ENCODE results near the gene LHPP. TPM values are rescaled to one million over a fixed set of nuclear protein-coding genes. Genes with fewer than 3 reads are reported as not detected.

LHPP gene
- total RNA-seq, 1 donor from 2014 or later: 24.5 TPM

- TF ChIP-seq CTCF (IDR thresholded peaks at IDR 0.05) (no peak), EZH2 (IDR thresholded peaks at IDR 0.05) (no peak), EZH2phosphoT487 (IDR thresholded peaks at IDR 0.05) (no peak)
- H3K27ac Mint-ChIP-seq: no peak overlapping the region
- H3K9me3 Mint-ChIP-seq: peaks cover 5% of the 10 kb centered on the region
- H3K27me3 ChIP-seq: no peaks in the 10 kb centered on the region
- H4K20me1 ChIP-seq (ENCODE audit: low read depth): no peaks in the 10 kb centered on the region
- no peak overlapping the region for H3K27ac ChIP-seq
- peaks cover 15% of the 10 kb centered on the region for H3K36me3 Mint-ChIP-seq
- no peak overlapping the region for H2AFZ ChIP-seq (replicated peaks)
- no peaks in the 10 kb centered on the region for H3K36me3 ChIP-seq
- H3K4me1 ChIP-seq: peaks cover 8% of the 10 kb centered on the region
- H3K27me3 Mint-ChIP-seq (ENCODE audit: insufficient read depth, low read depth): peaks cover 3% of the 10 kb centered on the region
- H3F3A ChIP-seq (ENCODE audit: low read depth): peaks cover 5% of the 10 kb centered on the region
- no peak overlapping the region for H3K4me3 Mint-ChIP-seq
- H3K9ac ChIP-seq: no peak overlapping the region
- no peaks in the 10 kb centered on the region for H3K79me2 ChIP-seq (ENCODE audit: low read depth)
- no peaks in the 10 kb centered on the region for H3K9me3 ChIP-seq (ENCODE audit: low read depth)
- no peak overlapping the region for H3K4me3 ChIP-seq
- no peak overlapping the region for H3K4me2 ChIP-seq
- no peak for DNase-seq (ENCODE audit: low spot score)
- H3K4me1 Mint-ChIP-seq: peaks cover 25% of the 10 kb centered on the region
These were observed 29.5 kb downstream of the LHPP start for GRCh38 chr10:124491105-124491504.

- Mint-ChIP-seq H3K4me1 (peaks cover 28% of the 10 kb centered on the region), H3K4me3 (no peak overlapping the region), H3K9me3 (peaks cover 3% of the 10 kb centered on the region), H3K36me3 (peaks cover 12% of the 10 kb centered on the region), H3K27ac (no peak overlapping the region), H3K27me3 (ENCODE audit: insufficient read depth, low read depth) (peaks cover 3% of the 10 kb centered on the region)
- H3K9me3 ChIP-seq (ENCODE audit: low read depth): no peaks in the 10 kb centered on the region
- H3K79me2 ChIP-seq (ENCODE audit: low read depth): no peaks in the 10 kb centered on the region
- DNase-seq (ENCODE audit: low spot score): no peak
- TF ChIP-seq CTCF (IDR thresholded peaks at IDR 0.05) (no peak), EZH2 (IDR thresholded peaks at IDR 0.05) (no peak), EZH2phosphoT487 (IDR thresholded peaks at IDR 0.05) (no peak)
- no peak overlapping the region for H3K27ac ChIP-seq
- peaks cover 8% of the 10 kb centered on the region for H3F3A ChIP-seq (ENCODE audit: low read depth)
- H3K4me2 ChIP-seq: no peak overlapping the region
- no peaks in the 10 kb centered on the region for H3K27me3 ChIP-seq
- H4K20me1 ChIP-seq (ENCODE audit: low read depth): no peaks in the 10 kb centered on the region
- no peak overlapping the region for H3K4me3 ChIP-seq
- no peak overlapping the region for H2AFZ ChIP-seq (replicated peaks)
- H3K4me1 ChIP-seq: peaks cover 15% of the 10 kb centered on the region
- H3K36me3 ChIP-seq: no peaks in the 10 kb centered on the region
- no peak overlapping the region for H3K9ac ChIP-seq
These were observed 30.6 kb downstream of the LHPP start for GRCh38 chr10:124492266-124492665.

GRCh38 chr10:124493214-124493882 is 31.7 kb downstream of the LHPP start:
- H3K36me3 Mint-ChIP-seq: peaks cover 9% of the 10 kb centered on the region
- H3K9ac ChIP-seq: no peak overlapping the region
- H3K27ac Mint-ChIP-seq: no peak overlapping the region
- no peaks in the 10 kb centered on the region for H4K20me1 ChIP-seq (ENCODE audit: low read depth)
- H3K9me3 Mint-ChIP-seq: no peaks in the 10 kb centered on the region
- H3K9me3 ChIP-seq (ENCODE audit: low read depth): no peaks in the 10 kb centered on the region
- peaks cover 24% of the 10 kb centered on the region for H3K4me1 ChIP-seq
- H3K4me1 Mint-ChIP-seq: peaks cover 33% of the 10 kb centered on the region
- no peak for TF ChIP-seq CTCF (IDR thresholded peaks at IDR 0.05)
- H3K4me3 Mint-ChIP-seq: no peak overlapping the region
- H3K36me3 ChIP-seq: no peaks in the 10 kb centered on the region
- peak overlapping the region; percentile 22 for H3K4me2 ChIP-seq
- H3K27ac ChIP-seq: peak overlapping the region; percentile 17
- no peak for DNase-seq (ENCODE audit: low spot score)
- no peak overlapping the region for H2AFZ ChIP-seq (replicated peaks)
- peaks cover 3% of the 10 kb centered on the region for H3K27me3 Mint-ChIP-seq (ENCODE audit: insufficient read depth, low read depth)
- H3F3A ChIP-seq (ENCODE audit: low read depth): peaks cover 8% of the 10 kb centered on the region
- H3K4me3 ChIP-seq: no peak overlapping the region
- no peaks in the 10 kb centered on the region for H3K79me2 ChIP-seq (ENCODE audit: low read depth)
- H3K27me3 ChIP-seq: no peaks in the 10 kb centered on the region

Measured in neural progenitor cell (in vitro differentiated cells).